GM19463 (cell line): ENCODE data around the gene TMEM87B.
"Not testable (repeated sequence)": the region's sequence is repeated elsewhere in the genome, so short reads cannot be mapped to it uniquely, and the experiment has no call there.

Source experiments
- ATAC-seq: cut with Tn5 transposase; IDR thresholded peaks from one replicate; pipeline ENCODE4 v1.9.1; 2021; ENCODE audit warnings: mild to moderate bottlenecking, moderate library complexity; ENCODE audit not compliant: unreplicated experiment

TMEM87B gene

DNA sequence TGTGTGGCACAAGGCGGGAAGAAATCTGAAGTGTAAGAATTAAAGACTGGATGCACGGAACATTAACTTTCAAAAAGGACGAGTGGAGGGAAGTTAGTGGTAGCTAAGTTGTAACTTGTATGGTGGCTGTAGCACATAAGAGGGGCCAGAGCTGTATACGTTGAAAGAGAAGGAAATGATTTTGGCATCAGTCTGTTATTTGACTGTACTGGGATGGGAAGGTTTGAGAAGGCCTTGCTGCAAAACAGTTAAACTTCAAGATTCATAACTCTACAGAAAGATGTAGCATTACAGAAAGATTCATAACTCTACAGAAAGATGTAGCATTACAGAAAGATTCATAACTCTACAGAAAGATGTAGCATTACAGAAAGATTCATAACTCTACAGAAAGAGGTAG, 58.3 kb downstream of the TMEM87B start:
- not testable (repeated sequence) for ATAC-seq

DNA sequence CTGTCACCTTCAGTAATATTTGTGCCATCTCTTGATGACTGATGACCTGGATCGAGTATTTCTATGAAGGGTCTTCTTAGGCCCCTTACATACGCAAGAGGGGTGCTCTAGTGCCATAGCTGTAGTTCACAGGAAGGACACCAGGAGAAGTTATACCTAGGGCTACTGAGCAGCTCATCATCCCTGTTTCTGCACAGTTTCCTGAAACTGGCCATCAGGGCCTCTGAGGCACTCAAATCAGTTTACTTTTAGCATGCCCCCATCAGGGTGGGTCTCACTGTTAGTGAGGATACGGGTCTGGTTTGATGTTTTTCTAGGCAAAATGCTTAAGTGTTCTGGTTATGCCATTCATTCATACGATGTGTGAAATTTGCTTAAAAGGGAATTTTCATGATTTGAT, 63.1 kb downstream of the TMEM87B start:
- ATAC-seq = no peak

DNA sequence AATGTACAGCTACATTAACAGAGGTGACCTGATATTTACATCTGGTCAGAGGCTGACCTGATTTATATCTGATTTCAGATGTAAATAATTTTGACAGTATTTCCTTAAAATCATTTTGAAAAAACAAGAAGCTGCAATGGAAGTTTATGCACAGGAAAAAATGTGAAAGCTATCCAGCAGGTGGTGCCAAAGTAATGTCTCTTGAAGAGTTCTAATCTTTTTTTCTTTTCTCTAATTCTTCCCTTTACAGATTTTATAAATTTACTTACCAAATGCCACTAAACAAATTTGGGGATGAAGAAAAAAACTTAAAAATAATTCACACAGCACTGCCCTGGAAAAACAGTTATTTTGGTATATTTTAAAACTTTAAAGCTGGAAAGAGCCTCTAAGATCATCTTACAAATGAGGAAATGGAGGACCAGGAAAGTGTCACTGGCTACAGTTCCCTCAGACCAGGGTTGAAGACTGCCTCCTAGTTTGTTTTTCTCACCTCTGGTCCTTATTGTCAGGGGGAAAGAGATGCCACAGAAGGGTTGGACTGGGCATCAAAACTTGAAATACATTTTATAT, 66.7 kb downstream of the TMEM87B start:
- ATAC-seq = no peak

DNA sequence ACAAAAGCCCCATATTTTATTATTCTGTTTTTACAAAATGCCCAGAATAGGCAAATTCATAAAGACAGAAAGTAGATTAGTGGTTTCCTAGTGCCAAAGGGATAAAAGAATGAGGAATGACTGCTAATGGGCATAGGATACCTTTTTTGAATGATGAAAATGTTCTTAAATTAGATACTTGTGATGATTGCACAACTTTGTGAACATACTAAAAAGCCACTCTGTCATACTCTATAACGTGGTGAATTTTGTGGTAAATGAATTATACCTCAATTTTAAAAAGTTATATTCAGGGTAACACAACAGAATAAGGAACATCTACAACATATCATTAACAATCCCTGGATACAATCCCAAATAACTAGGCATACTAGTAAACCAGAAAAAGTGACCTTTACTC, 74.0 kb downstream of the TMEM87B start:
- no peak for ATAC-seq

DNA sequence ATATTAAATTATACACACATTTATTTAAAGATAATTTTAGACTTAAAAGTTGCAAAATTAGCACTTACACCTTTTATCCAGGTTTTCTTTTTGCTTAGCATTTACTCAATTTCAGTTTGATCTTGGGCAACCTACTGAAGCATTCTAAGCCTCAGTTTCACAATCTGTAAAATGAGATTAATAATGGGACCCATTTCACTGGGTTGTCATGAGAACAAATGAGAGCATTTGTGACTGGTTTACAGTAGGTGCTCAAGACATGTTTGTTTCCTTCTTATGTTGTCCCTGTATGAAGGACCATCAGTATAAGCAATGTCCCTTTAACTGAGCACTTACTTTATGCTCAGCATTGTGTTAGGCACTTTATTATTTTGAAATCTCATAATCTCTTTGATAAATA, 78.3 kb downstream of the TMEM87B start:
- no peak for ATAC-seq

DNA sequence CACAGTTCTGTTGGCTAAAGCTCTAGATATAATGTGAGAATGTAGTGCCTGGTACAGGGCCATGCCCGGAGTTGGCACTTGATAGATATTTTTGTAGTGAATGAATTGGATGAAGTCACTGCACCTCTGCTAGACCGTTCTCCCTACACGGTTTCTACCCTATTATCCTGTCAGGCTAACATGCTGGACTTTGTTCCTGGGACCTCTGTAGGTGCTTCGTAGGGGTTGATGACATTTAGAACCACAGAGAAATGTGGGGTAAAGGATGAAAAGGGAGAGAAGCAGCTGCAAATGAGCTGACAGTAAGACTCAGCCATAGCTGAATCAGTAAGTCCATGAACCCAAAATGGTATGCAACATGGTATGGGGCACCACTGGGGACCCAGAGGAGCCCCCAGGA, 79.1 kb downstream of the TMEM87B start:
- no peak for ATAC-seq

DNA sequence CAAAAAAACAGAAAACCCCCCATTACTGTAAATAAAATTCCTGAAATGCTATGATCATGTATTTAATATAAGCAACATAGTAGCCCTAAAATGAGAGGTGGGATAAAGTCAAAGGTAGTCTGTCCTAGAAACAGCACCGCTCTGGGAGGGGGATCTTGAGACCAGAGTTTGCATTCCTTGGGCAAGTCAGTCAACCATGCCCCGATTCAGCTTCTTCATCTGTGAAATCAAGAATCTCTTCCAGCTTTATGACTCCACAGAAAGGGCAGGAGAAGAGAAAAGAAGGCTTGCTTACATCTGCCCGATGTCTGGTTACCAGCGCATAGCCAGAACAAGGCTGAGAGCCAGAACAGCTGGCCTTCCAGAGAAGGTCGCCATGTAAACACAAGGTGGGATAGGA, 81.0 kb downstream of the TMEM87B start:
- ATAC-seq = no peak

DNA sequence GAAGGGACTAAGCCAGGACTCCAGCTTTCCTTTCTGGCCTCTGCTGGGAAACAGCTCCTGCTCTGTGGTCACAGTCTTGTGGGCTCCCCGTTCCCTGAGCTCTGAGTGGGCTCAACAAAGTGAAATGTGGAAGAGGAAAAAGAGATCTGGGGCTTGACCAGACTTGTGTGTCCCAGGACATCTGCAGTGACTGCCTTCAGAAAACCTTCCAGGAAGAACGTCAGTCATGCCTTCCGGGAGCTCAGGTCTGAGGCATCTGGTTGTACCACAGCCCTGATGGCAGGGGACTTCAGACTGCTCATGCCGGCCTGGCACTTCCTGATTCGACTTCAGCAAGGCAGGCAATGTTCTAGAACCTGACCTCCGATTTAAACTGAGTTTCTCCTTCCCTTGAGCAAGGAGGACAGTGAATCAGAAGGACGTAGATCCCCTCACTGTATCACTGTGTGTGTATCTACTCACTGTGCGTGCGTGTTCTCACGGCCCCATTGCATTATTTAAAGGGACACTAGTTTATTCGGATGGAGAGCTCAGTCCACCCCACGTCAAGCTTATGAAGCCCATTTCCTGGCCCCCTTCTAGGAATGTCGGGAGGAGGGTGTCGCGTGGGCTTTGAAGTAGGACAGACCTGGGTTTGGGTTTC, 82.6 kb downstream of the TMEM87B start:
- no peak for ATAC-seq

DNA sequence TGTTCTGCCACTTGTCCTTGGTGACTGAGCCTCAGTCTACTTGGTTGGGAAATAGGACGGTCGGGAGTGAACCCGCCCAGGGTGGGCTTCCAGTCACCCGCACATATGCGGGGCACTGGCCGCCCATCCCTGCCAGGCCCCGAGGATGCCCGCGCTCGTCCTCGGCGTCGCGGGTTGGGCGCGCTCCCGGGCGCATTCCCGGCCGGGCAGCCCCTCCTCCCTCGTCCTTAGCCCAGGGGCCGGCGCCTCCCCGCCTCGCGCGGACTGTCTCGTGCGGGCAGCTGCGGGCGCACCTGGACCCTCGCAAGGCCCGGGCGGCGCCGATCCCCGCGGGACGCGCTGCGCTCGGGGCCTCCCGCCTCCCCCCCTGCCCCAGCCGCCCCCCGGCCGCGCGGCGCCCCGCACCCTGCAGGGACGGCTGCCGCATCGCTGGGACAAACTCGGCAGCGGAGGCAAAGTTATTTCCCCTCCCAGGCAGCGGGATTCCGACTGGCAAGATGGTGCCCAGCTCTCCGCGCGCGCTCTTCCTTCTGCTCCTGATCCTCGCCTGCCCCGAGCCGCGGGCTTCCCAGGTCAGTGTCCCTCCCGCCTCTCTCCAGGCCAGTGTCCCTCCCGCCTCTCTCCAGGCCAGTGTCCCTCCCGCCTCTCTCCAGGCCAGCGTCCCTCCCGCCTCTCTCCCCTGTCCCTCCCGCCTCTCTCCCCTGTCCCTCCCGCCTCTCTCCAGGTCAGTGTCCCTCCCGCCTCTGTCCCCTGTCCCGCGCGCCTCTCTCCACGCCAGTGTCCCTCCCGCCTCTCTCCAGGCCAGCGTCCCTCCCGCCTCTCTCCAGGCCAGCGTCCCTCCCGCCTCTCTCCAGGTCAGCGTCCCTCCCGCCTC, 83.3 kb downstream of the TMEM87B start, which contains the start of gene FBLN7:
TSS of gene FBLN7 (plus strand) at position 227 of the 874 bp plus-strand sequence. CDS start at position 498, 271 bp downstream.
- no peak for ATAC-seq

DNA sequence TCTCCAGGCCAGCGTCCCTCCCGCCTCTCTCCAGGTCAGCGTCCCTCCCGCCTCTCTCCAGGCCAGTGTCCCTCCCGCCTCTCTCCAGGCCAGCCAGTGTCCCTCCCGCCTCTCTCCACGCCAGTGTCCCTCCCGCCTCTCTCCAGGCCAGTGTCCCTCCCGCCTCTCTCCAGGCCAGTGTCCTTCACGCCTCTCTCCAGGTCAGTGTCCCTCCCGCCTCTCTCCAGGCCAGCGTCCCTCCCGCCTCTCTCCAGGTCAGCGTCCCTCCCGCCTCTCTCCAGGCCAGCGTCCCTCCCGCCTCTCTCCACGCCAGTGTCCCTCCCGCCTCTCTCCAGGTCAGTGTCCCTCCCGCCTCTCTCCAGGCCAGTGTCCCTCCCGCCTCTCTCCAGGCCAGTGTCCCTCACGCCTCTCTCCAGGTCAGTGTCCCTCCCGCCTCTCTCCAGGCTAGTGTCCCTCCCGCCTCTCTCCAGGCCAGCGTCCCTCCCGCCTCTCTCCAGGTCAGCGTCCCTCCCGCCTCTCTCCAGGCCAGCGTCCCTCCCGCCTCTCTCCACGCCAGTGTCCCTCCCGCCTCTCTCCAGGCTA, 84.1 kb downstream of the TMEM87B start:
- ATAC-seq = not testable (repeated sequence)

DNA sequence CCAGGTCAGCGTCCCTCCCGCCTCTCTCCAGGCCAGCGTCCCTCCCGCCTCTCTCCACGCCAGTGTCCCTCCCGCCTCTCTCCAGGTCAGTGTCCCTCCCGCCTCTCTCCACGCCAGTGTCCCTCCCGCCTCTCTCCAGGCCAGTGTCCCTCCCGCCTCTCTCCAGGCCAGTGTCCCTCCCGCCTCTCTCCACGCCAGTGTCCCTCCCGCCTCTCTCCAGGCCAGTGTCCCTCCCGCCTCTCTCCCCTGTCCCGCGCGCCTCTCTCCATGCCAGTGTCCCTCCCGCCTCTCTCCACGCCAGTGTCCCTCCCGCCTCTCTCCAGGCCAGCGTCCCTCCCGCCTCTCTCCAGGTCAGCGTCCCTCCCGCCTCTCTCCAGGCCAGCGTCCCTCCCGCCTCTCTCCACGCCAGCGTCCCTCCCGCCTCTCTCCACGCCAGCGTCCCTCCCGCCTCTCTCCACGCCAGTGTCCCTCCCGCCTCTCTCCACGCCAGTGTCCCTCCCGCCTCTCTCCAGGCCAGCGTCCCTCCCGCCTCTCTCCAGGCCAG, 84.7 kb downstream of the TMEM87B start:
- not testable (repeated sequence) for ATAC-seq

DNA sequence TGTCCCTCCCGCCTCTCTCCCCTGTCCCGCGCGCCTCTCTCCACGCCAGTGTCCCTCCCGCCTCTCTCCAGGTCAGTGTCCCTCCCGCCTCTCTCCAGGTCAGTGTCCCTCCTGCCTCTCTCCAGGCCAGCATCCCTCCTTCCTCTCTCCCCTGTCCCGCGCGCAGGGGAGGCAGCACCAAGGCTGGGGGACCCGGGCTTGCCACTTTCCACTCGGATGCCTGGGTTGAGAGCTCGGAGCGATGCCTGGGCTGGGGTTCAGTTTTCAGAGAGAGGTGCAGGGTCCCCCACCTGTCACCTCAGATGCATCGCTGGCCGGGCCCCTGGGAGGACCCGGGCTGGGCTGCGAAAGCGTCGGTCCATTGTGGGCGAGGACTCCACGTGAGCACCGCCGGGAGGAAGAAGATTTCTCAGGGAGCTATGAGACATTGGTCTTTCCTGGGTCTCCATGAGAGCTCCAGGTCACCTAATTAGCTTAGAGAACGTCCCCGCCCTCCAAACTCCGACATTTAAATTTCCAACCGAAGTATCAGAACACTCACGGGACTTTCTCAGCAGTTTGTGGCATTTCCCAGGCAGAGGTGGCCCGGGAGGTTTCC, 85.2 kb downstream of the TMEM87B start:
- no peak for ATAC-seq

DNA sequence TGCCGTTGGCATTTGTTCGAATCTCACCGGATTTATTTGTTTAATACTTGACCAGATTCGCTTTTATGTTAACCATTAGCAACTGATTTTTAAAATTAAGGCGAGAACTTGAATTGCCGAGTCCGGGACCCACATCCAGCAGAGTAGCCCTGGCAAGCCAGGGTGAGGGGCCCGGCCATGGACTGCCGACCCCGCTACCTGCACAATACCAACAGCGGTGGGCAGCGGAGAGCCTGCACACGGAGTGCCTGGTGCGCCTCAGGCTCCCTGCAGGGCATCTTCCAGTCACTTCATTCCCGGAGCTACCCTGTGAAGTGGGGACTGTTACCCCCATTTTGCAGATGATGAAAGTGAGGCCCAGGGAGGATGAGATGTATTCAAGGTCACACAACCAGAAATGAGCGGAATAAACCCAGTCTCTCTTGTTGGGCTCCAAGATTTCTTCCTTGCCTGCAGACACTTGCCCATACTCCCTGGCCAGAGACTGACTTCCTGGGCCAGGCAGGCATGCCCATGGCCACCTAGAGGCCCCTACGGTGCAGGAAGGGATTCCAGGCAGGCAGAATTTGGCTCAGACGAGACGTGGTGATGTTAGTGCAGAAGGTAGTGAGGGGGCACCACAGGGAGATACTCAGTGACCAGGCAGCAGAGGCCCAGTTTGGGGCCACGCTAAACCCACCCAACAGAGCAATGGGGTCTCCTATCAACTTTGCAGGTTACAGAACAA, 86.0 kb downstream of the TMEM87B start:
- no peak for ATAC-seq

DNA sequence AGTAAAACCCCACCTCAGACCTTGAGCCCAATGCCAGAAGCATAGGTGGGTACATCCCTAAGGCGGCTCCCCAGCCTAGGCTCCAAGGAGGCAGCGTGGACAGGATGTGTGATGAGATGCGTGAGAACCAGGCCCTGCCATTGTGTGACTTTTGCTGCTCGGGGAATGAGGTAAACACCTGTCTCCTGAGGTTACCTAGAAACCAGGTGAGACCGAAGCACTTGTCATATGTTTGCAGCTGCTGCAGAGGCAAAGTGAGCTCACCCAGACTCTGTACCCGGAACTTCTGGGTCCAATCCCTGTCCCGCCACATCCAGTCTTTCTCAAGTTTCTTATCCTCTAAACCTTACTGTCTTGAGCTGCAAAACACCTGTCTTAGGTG, 86.5 kb downstream of the TMEM87B start:
- ATAC-seq = no peak

DNA sequence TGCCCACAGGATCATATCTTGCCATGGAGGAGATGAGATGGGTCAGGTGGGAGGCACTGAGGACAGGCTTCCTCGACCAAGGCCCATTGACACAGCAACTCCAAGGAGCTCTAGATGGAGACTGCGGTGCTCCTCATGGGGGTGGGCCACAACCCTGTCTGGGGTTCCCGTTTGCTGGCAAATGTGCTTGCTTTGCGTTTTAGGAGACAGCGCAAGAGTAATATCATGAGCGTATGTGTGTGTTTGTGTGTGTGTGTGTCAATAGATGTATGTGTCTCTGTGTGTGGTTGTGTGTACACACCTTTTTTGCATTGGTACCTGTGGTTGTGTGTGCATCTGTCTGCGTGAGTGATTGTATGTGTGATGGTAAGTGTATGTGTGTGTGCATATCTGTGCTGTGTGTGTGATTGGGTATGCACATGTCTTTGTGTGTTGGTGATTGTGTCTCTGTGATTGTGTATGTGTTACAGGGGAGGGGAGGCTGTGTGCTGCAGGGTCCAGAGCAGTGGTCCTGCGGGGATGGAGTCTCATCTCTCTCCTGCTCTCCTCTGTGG, 87.5 kb downstream of the TMEM87B start:
- no peak for ATAC-seq

DNA sequence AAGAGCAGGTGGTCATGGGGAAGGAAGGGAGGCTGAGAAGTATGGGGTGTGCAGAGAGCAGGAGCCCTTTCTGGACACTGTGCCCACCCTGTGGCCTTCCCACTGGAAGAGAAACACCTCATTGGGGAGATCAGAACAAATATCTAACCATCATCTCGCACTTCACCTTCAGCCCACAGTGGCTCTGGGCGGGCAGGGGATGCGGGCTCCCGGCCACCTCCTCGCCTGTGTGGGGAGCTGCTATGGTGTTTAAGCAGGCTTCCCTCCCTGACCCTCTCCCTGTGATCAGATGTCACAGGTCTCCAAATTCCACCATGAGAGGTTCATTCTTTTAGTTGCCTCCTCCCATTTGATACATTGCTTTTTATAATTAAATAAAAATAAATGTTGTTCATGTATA, 88.1 kb downstream of the TMEM87B start:
- ATAC-seq = no peak

DNA sequence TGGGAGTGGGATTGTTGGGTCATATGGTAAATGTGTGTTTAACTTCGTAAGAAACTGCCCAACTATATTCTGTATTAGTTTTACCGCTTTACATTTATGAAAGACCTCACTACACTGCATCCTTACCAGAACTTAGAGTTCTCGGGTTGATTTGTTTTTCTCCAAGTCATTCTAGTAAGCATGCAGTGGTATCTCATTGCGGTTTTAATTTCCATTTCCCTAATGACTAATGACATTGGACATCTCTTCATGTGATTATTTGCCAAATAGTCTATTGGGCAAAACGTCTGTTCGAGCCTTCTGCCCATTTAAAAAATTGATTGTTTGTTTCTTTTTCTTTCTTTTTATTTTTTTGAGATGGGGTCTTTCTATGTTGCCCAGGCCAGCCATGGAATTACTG, 89.9 kb downstream of the TMEM87B start:
- ATAC-seq = no peak

DNA sequence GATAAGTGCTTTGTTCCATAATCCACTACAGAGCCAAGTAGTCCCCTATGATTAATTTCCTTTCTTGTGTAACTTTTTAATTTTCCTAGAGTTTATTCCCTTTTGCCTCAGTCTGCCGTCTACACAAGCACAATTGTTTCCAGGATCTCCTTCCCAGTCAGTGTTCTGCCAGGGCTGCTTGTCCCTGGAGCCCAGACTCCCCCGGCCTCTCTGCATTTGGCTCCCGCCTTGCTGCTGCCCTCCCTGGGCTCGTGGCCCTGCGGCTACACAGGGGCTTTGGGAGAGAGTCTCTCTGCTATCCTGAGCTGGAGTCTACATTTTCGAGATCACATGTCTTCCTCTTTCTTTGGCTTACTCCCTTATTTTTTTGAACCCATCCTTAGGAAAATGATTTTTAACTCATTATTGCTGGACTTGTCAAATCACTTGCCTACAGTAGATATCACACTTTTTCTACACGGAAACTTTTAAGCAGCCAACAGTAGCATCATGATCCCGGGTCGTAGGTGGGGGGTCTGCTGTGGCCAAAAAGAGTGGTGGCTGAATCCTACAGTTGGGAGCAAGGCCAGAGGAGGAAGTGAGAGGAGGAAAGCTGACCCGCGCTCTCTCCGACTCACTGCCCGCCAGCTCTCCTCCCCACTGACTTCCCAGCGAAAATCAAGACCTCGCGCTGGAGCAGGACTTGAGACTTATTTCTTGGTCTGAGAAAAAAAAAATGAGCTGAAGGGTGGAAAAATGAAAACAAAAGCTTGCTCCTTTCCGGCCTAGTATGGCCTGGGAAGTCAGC, 92.5 kb downstream of the TMEM87B start:
- ATAC-seq = no peak

DNA sequence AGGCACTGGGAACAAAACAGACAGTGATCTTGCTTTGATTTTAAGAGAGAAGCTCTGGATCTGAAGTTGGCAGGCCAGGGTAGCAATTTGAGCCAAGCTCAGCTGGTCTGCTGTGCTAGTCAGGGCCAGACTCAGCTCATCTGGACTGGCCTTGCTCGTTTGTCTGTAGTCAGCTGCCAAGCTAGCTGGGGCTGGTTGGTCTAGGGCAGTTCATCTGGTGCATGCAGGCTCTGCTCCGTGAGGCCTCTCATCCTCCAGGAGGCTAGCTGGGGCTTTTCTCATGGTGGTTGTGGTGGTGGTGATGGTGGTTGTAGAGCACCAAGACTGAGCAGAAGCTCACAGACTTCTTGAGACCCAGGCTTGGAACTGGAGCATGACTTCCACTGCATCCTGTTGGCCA, 93.4 kb downstream of the TMEM87B start:
- no peak for ATAC-seq
